Ovary (tissue), 3 donors: ENCODE results near the gene CDC14A.
A peak's percentile ranks its signal among the peaks of the same experiment; 100 is the strongest.

Source experiments
- EP300 ChIP-seq: sonication (generic); formaldehyde crosslinking; IDR thresholded peaks from one replicate; pipeline ENCODE4 v1.6.1; 2017; ENCODE audit warnings: antibody characterized with exemption
- POLR2A ChIP-seq: fragments of 450-650 bp; IDR thresholded peaks from one replicate; pipeline ENCODE4 v1.6.1; 2017; ENCODE audit warnings: antibody characterized with exemption, mild to moderate bottlenecking, moderate library complexity
- TF ChIP-seq, protein P1 (sequence below), 3 donors: fragments of 450-650 bp in 2 of 3; fragments of 200-600 bp in 1 of 3; IDR thresholded peaks; one replicate each; pipeline versions ENCODE4 v1.5.1 to v1.8.0; 2016 to 2022; ENCODE audit warnings: antibody characterized with exemption in 3 of 3, mild to moderate bottlenecking in 1 of 3
- donor health status: DM: no; HTN: no; CAD: no.

DNA sequence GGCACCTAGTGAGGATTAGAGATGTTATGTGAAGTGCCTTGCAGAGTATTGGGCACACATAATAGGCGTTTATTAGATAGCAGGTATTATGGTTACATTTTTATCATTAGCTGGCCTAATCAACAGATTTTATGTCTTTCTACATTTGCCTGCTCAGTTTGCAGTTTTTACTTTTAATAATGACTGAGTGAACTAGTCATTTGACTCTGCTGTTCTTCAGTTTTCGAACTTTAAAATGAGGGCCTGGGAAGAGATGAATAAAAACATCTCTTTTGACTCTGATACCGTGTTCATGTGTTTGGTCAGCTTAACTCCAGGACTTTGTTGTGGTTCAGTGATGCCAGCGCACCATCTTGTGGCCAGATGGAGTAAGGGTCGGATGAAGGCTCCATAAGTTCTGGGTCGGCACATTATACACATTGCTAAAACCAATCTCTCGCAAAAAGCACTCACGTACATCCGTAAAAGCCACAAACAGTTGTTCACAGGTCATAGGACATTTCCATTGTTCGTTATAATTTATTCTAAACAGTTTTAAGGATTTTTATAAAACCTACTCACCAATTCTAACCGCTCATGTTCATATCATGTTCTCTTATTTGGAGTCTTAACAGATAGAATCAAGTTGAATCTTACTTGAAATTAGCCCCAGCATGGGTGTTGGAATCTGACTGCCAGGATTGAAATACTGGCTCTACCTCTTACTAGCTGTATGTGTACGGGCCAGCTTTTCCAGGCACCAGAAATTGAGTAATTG lies 107.2 kb downstream of the CDC14A start:
- TF ChIP-seq, protein P1, sequence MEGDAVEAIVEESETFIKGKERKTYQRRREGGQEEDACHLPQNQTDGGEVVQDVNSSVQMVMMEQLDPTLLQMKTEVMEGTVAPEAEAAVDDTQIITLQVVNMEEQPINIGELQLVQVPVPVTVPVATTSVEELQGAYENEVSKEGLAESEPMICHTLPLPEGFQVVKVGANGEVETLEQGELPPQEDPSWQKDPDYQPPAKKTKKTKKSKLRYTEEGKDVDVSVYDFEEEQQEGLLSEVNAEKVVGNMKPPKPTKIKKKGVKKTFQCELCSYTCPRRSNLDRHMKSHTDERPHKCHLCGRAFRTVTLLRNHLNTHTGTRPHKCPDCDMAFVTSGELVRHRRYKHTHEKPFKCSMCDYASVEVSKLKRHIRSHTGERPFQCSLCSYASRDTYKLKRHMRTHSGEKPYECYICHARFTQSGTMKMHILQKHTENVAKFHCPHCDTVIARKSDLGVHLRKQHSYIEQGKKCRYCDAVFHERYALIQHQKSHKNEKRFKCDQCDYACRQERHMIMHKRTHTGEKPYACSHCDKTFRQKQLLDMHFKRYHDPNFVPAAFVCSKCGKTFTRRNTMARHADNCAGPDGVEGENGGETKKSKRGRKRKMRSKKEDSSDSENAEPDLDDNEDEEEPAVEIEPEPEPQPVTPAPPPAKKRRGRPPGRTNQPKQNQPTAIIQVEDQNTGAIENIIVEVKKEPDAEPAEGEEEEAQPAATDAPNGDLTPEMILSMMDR (IDR thresholded peaks at IDR 0.05) = peak; percentile 54 to 78 (median 75)
- TF ChIP-seq POLR2A = no peak
- no peak for TF ChIP-seq EP300
